ENCODE measurements around the gene STOML1.

The STOML1 gene

DNA sequence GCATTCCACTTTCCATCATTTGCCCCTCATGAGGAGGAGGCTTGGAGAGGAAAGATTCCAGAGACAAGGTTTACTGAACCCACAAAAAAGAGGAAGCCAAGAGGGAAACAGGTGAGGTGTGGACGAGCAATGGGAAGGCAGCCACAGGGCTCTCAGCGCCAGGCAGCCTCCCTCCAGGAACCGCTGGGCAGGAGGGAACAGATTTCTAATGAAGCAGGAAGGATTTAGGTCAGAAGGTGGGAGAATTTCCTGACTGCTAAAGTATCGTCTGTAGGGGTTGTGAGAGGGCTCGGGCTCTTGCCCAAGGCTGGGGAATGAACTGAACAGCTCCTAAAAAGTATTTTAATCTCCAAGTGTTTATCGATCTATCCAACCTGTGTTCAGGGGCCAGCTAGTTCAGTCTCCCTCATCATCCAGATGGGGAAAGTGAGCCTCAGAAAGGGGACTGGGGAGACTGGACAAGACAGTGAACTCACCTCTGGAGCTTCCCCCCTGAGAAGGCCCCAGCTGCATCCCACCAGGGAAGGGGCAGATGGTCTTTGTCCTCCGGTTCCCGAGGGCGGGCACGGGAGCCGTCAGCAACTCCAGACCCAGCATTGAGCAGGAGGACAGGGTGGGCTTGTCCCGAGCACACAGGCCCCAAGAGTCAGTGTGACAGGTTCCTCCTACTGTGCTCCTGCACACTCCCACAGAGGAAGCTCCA is 55.4 kb downstream of the STOML1 start:
- TF ChIP-seq CTCF (IDR thresholded peaks at IDR 0.05; ENCODE audit: insufficient read depth, low read depth, low read length, missing control alignments) = no peak
- no peak overlapping the region for H3K4me3 ChIP-seq (ENCODE audit: low read depth, low read length)
- DNase-seq (ENCODE audit: low read depth) = no peak

GRCh38 chr15:73936181-73936580 is 55.9 kb downstream of the STOML1 start:
- no peak for TF ChIP-seq CTCF (IDR thresholded peaks at IDR 0.05; ENCODE audit: insufficient read depth, low read depth, low read length, missing control alignments)
- H3K4me3 ChIP-seq (ENCODE audit: low read depth, low read length) = no peak overlapping the region
- DNase-seq (ENCODE audit: low read depth) = no peak

GRCh38 chr15:73935547-73935946 is 56.5 kb downstream of the STOML1 start:
- no peak for DNase-seq (ENCODE audit: low read depth)
- no peak for TF ChIP-seq CTCF (IDR thresholded peaks at IDR 0.05; ENCODE audit: insufficient read depth, low read depth, low read length, missing control alignments)
- no peak overlapping the region for H3K4me3 ChIP-seq (ENCODE audit: low read depth, low read length)

GRCh38 chr15:73934281-73934680 is 57.8 kb downstream of the STOML1 start:
- H3K4me3 ChIP-seq (ENCODE audit: low read depth, low read length) = no peak overlapping the region
- no peak for TF ChIP-seq CTCF (IDR thresholded peaks at IDR 0.05; ENCODE audit: insufficient read depth, low read depth, low read length, missing control alignments)
- no peak for DNase-seq (ENCODE audit: low read depth)

DNA sequence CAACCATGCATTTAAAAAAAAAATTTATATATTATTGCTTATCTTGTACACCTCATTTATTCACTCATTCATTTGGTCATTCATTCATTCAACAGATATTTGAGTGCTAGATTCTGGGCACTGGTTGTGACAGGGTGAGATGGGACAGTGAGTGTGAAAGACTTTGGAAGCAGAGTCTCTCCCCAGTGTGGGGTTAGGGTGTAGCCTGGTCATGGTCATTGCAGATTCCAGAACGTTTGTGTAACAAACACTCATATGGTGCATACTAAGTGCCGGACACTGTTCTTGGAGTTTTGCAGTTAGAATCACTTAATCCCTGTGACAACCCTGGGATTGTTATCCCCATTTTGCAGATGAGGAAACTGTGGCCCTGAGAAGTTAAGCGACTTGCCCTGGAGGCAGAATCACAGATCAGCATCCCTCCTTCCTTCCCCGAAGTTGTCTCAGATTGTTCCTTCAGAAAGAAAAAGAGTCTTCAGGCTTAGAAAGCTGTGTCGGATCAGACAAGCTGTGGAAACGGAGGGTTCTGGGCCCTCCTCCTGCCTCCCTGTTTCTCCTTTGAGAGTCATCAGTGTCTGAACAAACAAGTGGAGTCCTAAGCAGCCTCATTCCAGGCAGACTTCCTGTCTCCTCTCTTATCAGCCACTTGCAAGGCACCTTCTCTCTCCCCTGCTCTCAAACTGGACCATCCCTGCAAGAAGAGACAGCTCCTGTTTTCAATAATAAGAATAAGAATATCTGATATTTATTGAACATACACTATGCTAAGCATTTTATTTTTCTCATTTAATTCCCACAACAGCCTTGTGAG is 59.5 kb downstream of the STOML1 start:
- no peak for DNase-seq (ENCODE audit: low read depth)
- H3K4me3 ChIP-seq (ENCODE audit: low read depth, low read length) = no peak overlapping the region
- no peak for TF ChIP-seq CTCF (IDR thresholded peaks at IDR 0.05; ENCODE audit: insufficient read depth, low read depth, low read length, missing control alignments)

DNA sequence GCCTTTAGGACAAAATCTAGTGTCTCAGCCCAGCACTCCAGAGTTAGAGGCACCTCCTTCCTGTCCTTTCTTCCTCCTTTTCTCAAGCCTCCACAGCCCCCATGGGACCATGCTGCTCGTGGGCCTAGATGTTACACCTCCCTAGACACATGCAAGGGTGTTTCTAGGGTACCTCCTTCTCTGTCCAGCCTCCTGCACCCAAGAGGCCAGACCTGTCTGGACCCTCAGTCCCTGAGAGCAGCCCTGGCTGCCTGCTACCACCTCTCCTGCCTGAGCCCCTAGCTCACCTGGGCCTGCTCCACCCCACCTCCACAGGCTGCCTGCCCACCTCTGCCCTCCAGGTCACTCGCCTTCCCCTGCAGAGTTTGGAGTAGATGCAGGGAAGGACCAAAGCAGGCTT is 60.7 kb downstream of the STOML1 start:
- no peak overlapping the region for H3K4me3 ChIP-seq (ENCODE audit: low read depth, low read length)
- no peak for DNase-seq (ENCODE audit: low read depth)
- no peak for TF ChIP-seq CTCF (IDR thresholded peaks at IDR 0.05; ENCODE audit: insufficient read depth, low read depth, low read length, missing control alignments)
